Measurements from ENCODE around the gene ITGB3.

ITGB3 gene

GRCh38 chr17:47225436-47225858 is 28.2 kb upstream of the ITGB3 start:
- DNase-seq (ENCODE audit: low spot score) = no peak
- TF ChIP-seq CTCF (IDR thresholded peaks at IDR 0.05; ENCODE audit: extremely low read depth, missing control alignments) = no peak

GRCh38 chr17:47225911-47226688 is 27.5 kb upstream of the ITGB3 start:
- TF ChIP-seq CTCF (IDR thresholded peaks at IDR 0.05; ENCODE audit: extremely low read depth, missing control alignments) = no peak
- no peak for DNase-seq (ENCODE audit: low spot score)

GRCh38 chr17:47227862-47228261 is 25.8 kb upstream of the ITGB3 start:
- TF ChIP-seq CTCF (IDR thresholded peaks at IDR 0.05; ENCODE audit: extremely low read depth, missing control alignments) = no peak
- DNase-seq (ENCODE audit: low spot score) = no peak

GRCh38 chr17:47229535-47230443 is 23.8 kb upstream of the ITGB3 start:
- DNase-seq (ENCODE audit: low spot score) = peak; percentile 84
- TF ChIP-seq CTCF (IDR thresholded peaks at IDR 0.05; ENCODE audit: extremely low read depth, missing control alignments) = peak; percentile 99

GRCh38 chr17:47230864-47231263 is 22.8 kb upstream of the ITGB3 start:
- no peak for TF ChIP-seq CTCF (IDR thresholded peaks at IDR 0.05; ENCODE audit: extremely low read depth, missing control alignments)
- no peak for DNase-seq (ENCODE audit: low spot score)

- no peak for TF ChIP-seq CTCF (IDR thresholded peaks at IDR 0.05; ENCODE audit: extremely low read depth, missing control alignments)
- no peak for DNase-seq (ENCODE audit: low spot score)
Observed at GRCh38 chr17:47231334-47231733, 22.3 kb upstream of the ITGB3 start.

GRCh38 chr17:47231866-47232265 is 21.8 kb upstream of the ITGB3 start:
- no peak for TF ChIP-seq CTCF (IDR thresholded peaks at IDR 0.05; ENCODE audit: extremely low read depth, missing control alignments)

More at GRCh38 chr17:47231866-47232265, 21.8 kb upstream of the ITGB3 start:
- DNase-seq (ENCODE audit: low spot score) = no peak

Data from GM20000 (cell line).